ENCODE measurements around the gene RSRC1.

DNA sequence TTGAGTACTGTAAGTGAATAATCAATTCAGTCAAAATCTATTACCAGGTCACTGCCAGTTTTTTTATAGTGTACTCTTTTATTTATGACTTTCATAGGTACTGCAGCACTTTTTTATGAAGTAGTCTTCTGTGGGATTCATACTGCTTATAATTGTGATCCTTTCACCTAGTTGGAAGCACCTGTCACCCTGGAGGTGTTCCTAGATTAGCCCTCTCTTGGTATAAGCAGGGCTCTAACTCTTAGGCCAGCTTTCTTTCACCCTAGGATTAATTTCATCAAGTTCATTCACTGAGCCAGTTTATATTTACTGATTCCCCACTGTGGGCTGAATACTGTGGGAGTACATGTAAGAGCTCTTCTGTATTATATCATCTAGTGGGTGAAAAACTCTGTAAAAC lies 395.2 kb downstream of the RSRC1 start:
- TF ChIP-seq, protein P1, sequence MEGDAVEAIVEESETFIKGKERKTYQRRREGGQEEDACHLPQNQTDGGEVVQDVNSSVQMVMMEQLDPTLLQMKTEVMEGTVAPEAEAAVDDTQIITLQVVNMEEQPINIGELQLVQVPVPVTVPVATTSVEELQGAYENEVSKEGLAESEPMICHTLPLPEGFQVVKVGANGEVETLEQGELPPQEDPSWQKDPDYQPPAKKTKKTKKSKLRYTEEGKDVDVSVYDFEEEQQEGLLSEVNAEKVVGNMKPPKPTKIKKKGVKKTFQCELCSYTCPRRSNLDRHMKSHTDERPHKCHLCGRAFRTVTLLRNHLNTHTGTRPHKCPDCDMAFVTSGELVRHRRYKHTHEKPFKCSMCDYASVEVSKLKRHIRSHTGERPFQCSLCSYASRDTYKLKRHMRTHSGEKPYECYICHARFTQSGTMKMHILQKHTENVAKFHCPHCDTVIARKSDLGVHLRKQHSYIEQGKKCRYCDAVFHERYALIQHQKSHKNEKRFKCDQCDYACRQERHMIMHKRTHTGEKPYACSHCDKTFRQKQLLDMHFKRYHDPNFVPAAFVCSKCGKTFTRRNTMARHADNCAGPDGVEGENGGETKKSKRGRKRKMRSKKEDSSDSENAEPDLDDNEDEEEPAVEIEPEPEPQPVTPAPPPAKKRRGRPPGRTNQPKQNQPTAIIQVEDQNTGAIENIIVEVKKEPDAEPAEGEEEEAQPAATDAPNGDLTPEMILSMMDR (IDR thresholded peaks at IDR 0.05): no peak
- TF ChIP-seq POLR2A (IDR thresholded peaks at IDR 0.05): no peak
